ENCODE measurements around the gene CILP. TPM values are rescaled to one million over a fixed set of nuclear protein-coding genes. Genes with fewer than 3 reads are reported as not detected.

CILP gene
- total RNA-seq, 1 donor from 2014 or later, result 10.2 TPM

- no peak for DNase-seq
- TF ChIP-seq, protein P1, sequence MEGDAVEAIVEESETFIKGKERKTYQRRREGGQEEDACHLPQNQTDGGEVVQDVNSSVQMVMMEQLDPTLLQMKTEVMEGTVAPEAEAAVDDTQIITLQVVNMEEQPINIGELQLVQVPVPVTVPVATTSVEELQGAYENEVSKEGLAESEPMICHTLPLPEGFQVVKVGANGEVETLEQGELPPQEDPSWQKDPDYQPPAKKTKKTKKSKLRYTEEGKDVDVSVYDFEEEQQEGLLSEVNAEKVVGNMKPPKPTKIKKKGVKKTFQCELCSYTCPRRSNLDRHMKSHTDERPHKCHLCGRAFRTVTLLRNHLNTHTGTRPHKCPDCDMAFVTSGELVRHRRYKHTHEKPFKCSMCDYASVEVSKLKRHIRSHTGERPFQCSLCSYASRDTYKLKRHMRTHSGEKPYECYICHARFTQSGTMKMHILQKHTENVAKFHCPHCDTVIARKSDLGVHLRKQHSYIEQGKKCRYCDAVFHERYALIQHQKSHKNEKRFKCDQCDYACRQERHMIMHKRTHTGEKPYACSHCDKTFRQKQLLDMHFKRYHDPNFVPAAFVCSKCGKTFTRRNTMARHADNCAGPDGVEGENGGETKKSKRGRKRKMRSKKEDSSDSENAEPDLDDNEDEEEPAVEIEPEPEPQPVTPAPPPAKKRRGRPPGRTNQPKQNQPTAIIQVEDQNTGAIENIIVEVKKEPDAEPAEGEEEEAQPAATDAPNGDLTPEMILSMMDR (IDR thresholded peaks at IDR 0.05), result no peak
- peaks cover 6% of the 10 kb centered on the region for H3K4me1 ChIP-seq
- no peaks in the 10 kb centered on the region for H3K27me3 ChIP-seq (ENCODE audit: low read depth)
- H3K36me3 ChIP-seq, result peaks cover 66% of the 10 kb centered on the region
- no peak for ATAC-seq
- no peak overlapping the region for H3K4me3 ChIP-seq
- H3K9me3 ChIP-seq, result no peaks in the 10 kb centered on the region
- intact Hi-C loops (cut with DNase I), result no loop called here
- no peak overlapping the region for H3K27ac ChIP-seq
Observed at GRCh38 chr15:65163041-65163440, 48.2 kb downstream of the CILP start.

GRCh38 chr15:65156692-65157091, 54.6 kb downstream of the CILP start:
- H3K4me3 ChIP-seq, result no peak overlapping the region
- H3K27me3 ChIP-seq (ENCODE audit: low read depth), result no peaks in the 10 kb centered on the region
- H3K36me3 ChIP-seq, result peaks cover 79% of the 10 kb centered on the region
- intact Hi-C loops (cut with DNase I), result no loop called here
- no peaks in the 10 kb centered on the region for H3K4me1 ChIP-seq
- ATAC-seq (no peak), DNase-seq (no peak)
- no peak overlapping the region for H3K27ac ChIP-seq
- TF ChIP-seq, protein P1 (IDR thresholded peaks at IDR 0.05), result no peak
- no peaks in the 10 kb centered on the region for H3K9me3 ChIP-seq

DNA sequence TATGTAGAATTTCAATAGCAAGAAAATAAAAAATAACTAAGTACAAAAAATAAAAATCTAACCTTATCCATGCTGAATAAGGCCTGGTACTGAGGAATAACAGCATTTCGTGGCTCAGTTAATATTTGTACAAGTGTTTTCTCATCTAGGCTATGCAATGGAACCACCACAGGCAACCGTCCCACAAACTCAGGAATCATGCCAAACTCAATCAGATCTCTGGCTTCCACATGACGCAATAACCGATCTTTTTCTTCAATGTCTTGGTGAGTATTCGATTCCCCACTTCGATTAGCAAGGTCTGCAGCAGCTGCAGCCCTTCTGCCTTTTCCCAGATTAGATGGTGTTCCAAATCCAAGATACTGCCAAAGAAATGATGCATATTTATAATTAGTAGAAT, 56.6 kb downstream of the CILP start:
- DNase-seq (no peak), ATAC-seq (no peak)
- Histone ChIP-seq H3K4me1 (no peaks in the 10 kb centered on the region), H3K4me3 (no peak overlapping the region), H3K27me3 (ENCODE audit: low read depth) (no peaks in the 10 kb centered on the region), H3K27ac (no peak overlapping the region), H3K36me3 (peaks cover 93% of the 10 kb centered on the region), H3K9me3 (no peaks in the 10 kb centered on the region)
- TF ChIP-seq, protein P1 (IDR thresholded peaks at IDR 0.05), result no peak
- intact Hi-C loops (cut with DNase I), result no loop called here

DNA sequence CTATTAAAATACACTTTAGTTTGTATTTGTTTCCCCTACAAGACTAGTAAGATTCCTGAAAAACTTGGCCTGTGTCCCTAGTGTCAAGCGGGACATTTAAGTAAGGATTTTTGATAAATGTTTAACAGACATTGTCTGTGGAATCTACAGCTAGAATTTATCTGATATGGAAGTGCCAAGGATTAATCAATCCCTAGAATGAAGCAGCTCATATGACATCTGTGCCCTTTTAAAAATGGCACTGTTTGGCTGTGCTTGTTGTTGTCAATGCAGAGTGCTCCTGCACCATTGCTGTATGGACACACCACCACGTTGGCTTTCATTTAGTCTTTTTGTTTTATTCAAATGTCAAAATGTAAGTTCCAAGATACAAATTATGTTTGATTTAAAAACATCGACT, 63.4 kb downstream of the CILP start:
- Histone ChIP-seq H3K4me3 (no peak overlapping the region), H3K9me3 (no peaks in the 10 kb centered on the region), H3K27me3 (ENCODE audit: low read depth) (no peaks in the 10 kb centered on the region), H3K36me3 (peaks cover 58% of the 10 kb centered on the region), H3K27ac (no peak overlapping the region), H3K4me1 (no peaks in the 10 kb centered on the region)
- intact Hi-C loops (cut with DNase I), result no loop called here
- ATAC-seq (no peak), DNase-seq (no peak)
- TF ChIP-seq, protein P1 (IDR thresholded peaks at IDR 0.05), result no peak

DNA sequence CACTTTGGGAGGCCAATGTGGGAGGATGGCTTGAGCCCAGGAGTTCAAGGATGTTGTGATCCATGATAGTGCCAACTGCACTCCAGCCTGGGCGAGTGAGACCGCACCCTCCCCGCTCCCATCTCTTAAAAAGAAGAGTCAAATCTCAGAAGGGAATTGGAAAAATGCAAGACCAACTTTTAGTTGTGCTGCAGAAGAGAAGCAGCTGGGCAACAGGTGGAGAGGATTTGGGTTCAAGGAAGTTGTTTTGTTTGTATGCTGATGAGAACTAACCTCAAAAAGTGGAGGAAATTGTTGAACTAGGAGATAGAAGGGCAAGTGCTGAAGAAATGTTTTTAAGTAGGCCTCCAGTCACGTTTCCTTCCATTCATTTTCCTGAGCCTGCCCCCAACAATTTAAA, 64.8 kb downstream of the CILP start:
- H3K27me3 ChIP-seq (ENCODE audit: low read depth), result no peaks in the 10 kb centered on the region
- H3K4me1 ChIP-seq, result no peaks in the 10 kb centered on the region
- no peak for DNase-seq
- no peak for ATAC-seq
- no peak overlapping the region for H3K4me3 ChIP-seq
- TF ChIP-seq, protein P1 (IDR thresholded peaks at IDR 0.05), result no peak
- intact Hi-C loops (cut with DNase I), result no loop called here
- H3K27ac ChIP-seq, result no peak overlapping the region
- no peaks in the 10 kb centered on the region for H3K9me3 ChIP-seq
- H3K36me3 ChIP-seq, result peaks cover 44% of the 10 kb centered on the region

Other genes with a start within 250 kb of the CILP start
- gene SPG21, start 221.6 kb downstream of the CILP start, total RNA-seq, result 110 TPM
- gene MTFMT, start 181.8 kb downstream of the CILP start, total RNA-seq, result 15.7 TPM
- 3.2 TPM for gene SLC51B, start 166.1 kb downstream of the CILP start, total RNA-seq
- gene RASL12, start 143.5 kb downstream of the CILP start, total RNA-seq, result 21.5 TPM
- not detected for gene KBTBD13, start 134.7 kb downstream of the CILP start, total RNA-seq
- 4.1 TPM for gene UBAP1L, start 96.3 kb downstream of the CILP start, total RNA-seq
- gene PDCD7, start 77.7 kb downstream of the CILP start, total RNA-seq, result 19.8 TPM
- 43.4 TPM for gene CLPX, start 26.1 kb downstream of the CILP start, total RNA-seq
- 8.8 TPM for gene PARP16, start 75.4 kb upstream of the CILP start, total RNA-seq
- not detected for gene RNU5A-1, start 84.6 kb upstream of the CILP start, total RNA-seq
- 47.6 TPM for gene RNU5B-1, start 93.2 kb upstream of the CILP start, total RNA-seq
- not detected for gene IGDCC3, start 166.5 kb upstream of the CILP start, total RNA-seq
- gene IGDCC4, start 211.5 kb upstream of the CILP start, total RNA-seq, result 3.6 TPM